SKM-1 (cell line): ENCODE measurements around the gene NPPA.

Source experiments
- DNase-seq: peaks from one replicate; lab custom pipeline; 2025; ENCODE audit not compliant: unreplicated experiment; lab: John Stamatoyannopoulos, UW

The NPPA gene

GRCh38 chr1:11845641-11846335 is 1.8 kb downstream of the NPPA start:
- no peak for DNase-seq

- peak; percentile 56 for DNase-seq
Measured at GRCh38 chr1:11842154-11843041, 5.2 kb downstream of the NPPA start.

- no peak for DNase-seq
Measured at GRCh38 chr1:11841245-11842153, 6.1 kb downstream of the NPPA start.

- no peak for DNase-seq
Measured at GRCh38 chr1:11839727-11840705, 7.6 kb downstream of the NPPA start.

- DNase-seq = peak; percentile 50
Measured at GRCh38 chr1:11838349-11839272, 9.0 kb downstream of the NPPA start.

GRCh38 chr1:11837767-11838348 is 9.7 kb downstream of the NPPA start:
- no peak for DNase-seq

GRCh38 chr1:11836955-11837766 is 10.4 kb downstream of the NPPA start:
- no peak for DNase-seq

- DNase-seq = no peak
Measured at GRCh38 chr1:11835441-11836225, 11.9 kb downstream of the NPPA start.

- DNase-seq = no peak
Measured at GRCh38 chr1:11833900-11834299, 13.7 kb downstream of the NPPA start.

- DNase-seq = no peak
Measured at GRCh38 chr1:11833497-11833896, 14.1 kb downstream of the NPPA start.

GRCh38 chr1:11831945-11832725 is 15.4 kb downstream of the NPPA start:
- DNase-seq = no peak

- no peak for DNase-seq
Measured at GRCh38 chr1:11828511-11828910, 19.1 kb downstream of the NPPA start.

GRCh38 chr1:11826946-11827345 is 20.6 kb downstream of the NPPA start:
- DNase-seq = no peak

GRCh38 chr1:11825131-11825530 is 22.5 kb downstream of the NPPA start:
- no peak for DNase-seq

GRCh38 chr1:11823366-11824137 is 24.0 kb downstream of the NPPA start:
- no peak for DNase-seq

- DNase-seq = no peak
Measured at GRCh38 chr1:11822091-11822490, 25.5 kb downstream of the NPPA start.
